Measurements from ENCODE around the gene CARD10. TPM values are rescaled to one million over a fixed set of nuclear protein-coding genes. Genes with fewer than 3 reads are reported as not detected.
A peak's percentile ranks its signal among the peaks of the same experiment; 100 is the strongest.

The CARD10 gene
- polyA plus RNA-seq, 1 of the 3 experiments (the other 2 are of a cell fraction) = 14.5 TPM

DNA sequence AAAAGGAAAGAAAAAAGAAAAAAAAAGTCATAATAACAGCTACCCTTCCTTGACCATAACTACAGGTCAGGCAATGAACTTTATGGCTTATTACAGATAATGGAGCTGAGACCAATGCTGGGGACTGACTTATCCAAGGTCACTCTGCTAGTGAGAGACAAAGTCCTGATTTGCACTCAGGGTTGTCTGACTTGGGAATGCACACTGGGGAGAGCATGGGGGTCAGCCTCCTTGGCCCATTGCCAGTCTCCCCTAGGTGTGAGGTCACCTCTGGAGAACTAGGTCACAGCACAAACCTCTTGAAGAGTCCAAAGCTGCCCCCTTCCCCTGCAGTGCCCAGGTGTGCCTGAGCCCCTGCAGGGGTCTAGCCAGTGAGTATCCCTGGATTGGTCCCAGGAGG is 35.8 kb upstream of the CARD10 start:
- POLR2A ChIA-PET = no interaction called here
- H3F3A ChIP-seq (replicated peaks; ENCODE audit: insufficient read depth) = peaks cover 16% of the 10 kb centered on the region
- H3K36me3 ChIP-seq (replicated peaks in 1 of 2; ENCODE audit: control insufficient read depth in 1 of 2, insufficient read depth in 2 of 2, low read length in 1 of 2) = no peaks in the 10 kb centered on the region
- no peak overlapping the region for H3K27ac ChIP-seq (ENCODE audit: low read depth in 2 of 2, low read length in 1 of 2)
- H3K9me2 ChIP-seq = no peaks in the 10 kb centered on the region
- no peak overlapping the region for H3K4me3 ChIP-seq (ENCODE audit: low read depth in 2 of 2, low read length in 1 of 2)
- H3K4me1 ChIP-seq (ENCODE audit: control insufficient read depth in 1 of 2, insufficient read depth in 2 of 2, low read depth in 1 of 2, low read length in 1 of 2) = no peaks in the 10 kb centered on the region; a peak in 1 of 4 replicates
- no peaks in the 10 kb centered on the region for H3K27me3 ChIP-seq (ENCODE audit: insufficient read depth)
- no peaks in the 10 kb centered on the region for H3K79me2 ChIP-seq (ENCODE audit: insufficient read depth)
- DNase-seq = peak; percentile 16
- H3K9me3 ChIP-seq = no peaks in the 10 kb centered on the region
- H2AFZ ChIP-seq (ENCODE audit: low read depth) = no peak overlapping the region
- TF ChIP-seq TAF1 (IDR thresholded peaks at IDR 0.05; ENCODE audit: borderline replicate concordance, low read depth, low read length) (no peak), YY1 (IDR thresholded peaks at IDR 0.05; ENCODE audit: low read depth) (no peak), SIN3A (IDR thresholded peaks at IDR 0.05; ENCODE audit: borderline replicate concordance, low read depth, low read length) (no peak), TCF12 (IDR thresholded peaks at IDR 0.05) (no peak)
- H3K9ac ChIP-seq = no peak overlapping the region
- no peak overlapping the region for H3K4me2 ChIP-seq
- CTCF ChIA-PET = interaction anchor here (0.8 to 1.3 kb wide), 3 partner anchors 15 to 52 kb away, joined by 3 to 5 read pairs (median 4); no protein-coding TSS in a partner anchor
- no peaks in the 10 kb centered on the region for H4K20me1 ChIP-seq (ENCODE audit: insufficient read depth)

DNA sequence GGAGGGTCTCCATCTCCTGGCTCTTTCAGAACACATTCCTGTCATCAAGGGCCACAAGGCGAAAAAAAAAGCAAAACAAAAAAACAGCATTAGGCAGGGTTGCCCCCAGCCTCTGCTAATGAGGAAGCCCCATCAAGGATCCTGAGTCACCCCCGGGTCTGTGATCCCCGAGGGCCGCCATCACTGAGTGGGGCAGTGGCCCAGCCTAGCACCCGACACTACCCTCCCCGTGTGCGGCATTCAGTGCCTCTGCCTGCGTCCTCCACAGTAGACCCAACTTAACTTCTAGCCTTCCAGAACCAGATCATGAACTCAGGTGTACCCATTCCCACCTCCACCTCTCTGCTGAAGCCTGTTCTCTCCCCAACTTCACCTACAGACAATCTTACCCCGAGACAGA is 34.5 kb upstream of the CARD10 start:
- WGBS (ENCODE audit: low lambda C conversion rate) = 90% methylated on average over 9 of the region's 9 CpGs
- CTCF ChIA-PET = interaction anchor here (0.7 to 1.3 kb wide), 3 partner anchors 15 to 252 kb away, joined by 4 to 5 read pairs (median 5); no protein-coding TSS in a partner anchor
- POLR2A ChIA-PET = no interaction called here

More for the DNA sequence above, 34.5 kb upstream of the CARD10 start:
- Histone ChIP-seq H3K9ac (no peak overlapping the region), H3K4me1 (ENCODE audit: control insufficient read depth in 1 of 2, insufficient read depth in 2 of 2, low read depth in 1 of 2, low read length in 1 of 2) (no peaks in the 10 kb centered on the region; a peak in 1 of 4 replicates), H3K27me3 (ENCODE audit: insufficient read depth) (no peaks in the 10 kb centered on the region), H3K27ac (ENCODE audit: low read depth in 2 of 2, low read length in 1 of 2) (no peak overlapping the region), H3K4me2 (no peak overlapping the region), H3K79me2 (ENCODE audit: insufficient read depth) (no peaks in the 10 kb centered on the region), H3F3A (replicated peaks; ENCODE audit: insufficient read depth) (peaks cover 8% of the 10 kb centered on the region), H2AFZ (ENCODE audit: low read depth) (no peak overlapping the region), H3K36me3 (replicated peaks in 1 of 2; ENCODE audit: control insufficient read depth in 1 of 2, insufficient read depth in 2 of 2, low read length in 1 of 2) (no peaks in the 10 kb centered on the region), H3K9me2 (no peaks in the 10 kb centered on the region), H4K20me1 (ENCODE audit: insufficient read depth) (no peaks in the 10 kb centered on the region), H3K9me3 (no peaks in the 10 kb centered on the region), H3K4me3 (ENCODE audit: low read depth in 2 of 2, low read length in 1 of 2) (no peak overlapping the region)
- peak; percentile 12 for DNase-seq
- no peak for TF ChIP-seq GABPA (IDR thresholded peaks at IDR 0.05; ENCODE audit: low read depth)
- TF ChIP-seq ELF1 (IDR thresholded peaks at IDR 0.05) = no peak
- TF ChIP-seq, protein P1, sequence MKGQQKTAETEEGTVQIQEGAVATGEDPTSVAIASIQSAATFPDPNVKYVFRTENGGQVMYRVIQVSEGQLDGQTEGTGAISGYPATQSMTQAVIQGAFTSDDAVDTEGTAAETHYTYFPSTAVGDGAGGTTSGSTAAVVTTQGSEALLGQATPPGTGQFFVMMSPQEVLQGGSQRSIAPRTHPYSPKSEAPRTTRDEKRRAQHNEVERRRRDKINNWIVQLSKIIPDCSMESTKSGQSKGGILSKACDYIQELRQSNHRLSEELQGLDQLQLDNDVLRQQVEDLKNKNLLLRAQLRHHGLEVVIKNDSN (IDR thresholded peaks at IDR 0.05; ENCODE audit: borderline replicate concordance, low read depth) = no peak
- no peak for TF ChIP-seq NRF1 (IDR thresholded peaks at IDR 0.05; ENCODE audit: low read depth, low read length)
- TF ChIP-seq, protein P2, sequence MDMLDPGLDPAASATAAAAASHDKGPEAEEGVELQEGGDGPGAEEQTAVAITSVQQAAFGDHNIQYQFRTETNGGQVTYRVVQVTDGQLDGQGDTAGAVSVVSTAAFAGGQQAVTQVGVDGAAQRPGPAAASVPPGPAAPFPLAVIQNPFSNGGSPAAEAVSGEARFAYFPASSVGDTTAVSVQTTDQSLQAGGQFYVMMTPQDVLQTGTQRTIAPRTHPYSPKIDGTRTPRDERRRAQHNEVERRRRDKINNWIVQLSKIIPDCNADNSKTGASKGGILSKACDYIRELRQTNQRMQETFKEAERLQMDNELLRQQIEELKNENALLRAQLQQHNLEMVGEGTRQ (IDR thresholded peaks at IDR 0.05; ENCODE audit: borderline replicate concordance, low read depth, low read length) = no peak
- TF ChIP-seq RFX5 (IDR thresholded peaks at IDR 0.05; ENCODE audit: low read length) = no peak
- TF ChIP-seq, protein P3, sequence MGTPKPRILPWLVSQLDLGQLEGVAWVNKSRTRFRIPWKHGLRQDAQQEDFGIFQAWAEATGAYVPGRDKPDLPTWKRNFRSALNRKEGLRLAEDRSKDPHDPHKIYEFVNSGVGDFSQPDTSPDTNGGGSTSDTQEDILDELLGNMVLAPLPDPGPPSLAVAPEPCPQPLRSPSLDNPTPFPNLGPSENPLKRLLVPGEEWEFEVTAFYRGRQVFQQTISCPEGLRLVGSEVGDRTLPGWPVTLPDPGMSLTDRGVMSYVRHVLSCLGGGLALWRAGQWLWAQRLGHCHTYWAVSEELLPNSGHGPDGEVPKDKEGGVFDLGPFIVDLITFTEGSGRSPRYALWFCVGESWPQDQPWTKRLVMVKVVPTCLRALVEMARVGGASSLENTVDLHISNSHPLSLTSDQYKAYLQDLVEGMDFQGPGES (IDR thresholded peaks at IDR 0.05; ENCODE audit: low read depth, low read length) = no peak
- TF ChIP-seq, protein P4, sequence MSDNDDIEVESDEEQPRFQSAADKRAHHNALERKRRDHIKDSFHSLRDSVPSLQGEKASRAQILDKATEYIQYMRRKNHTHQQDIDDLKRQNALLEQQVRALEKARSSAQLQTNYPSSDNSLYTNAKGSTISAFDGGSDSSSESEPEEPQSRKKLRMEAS (IDR thresholded peaks at IDR 0.05; ENCODE audit: low read depth) = no peak
- no peak for TF ChIP-seq SIN3A (IDR thresholded peaks at IDR 0.05; ENCODE audit: borderline replicate concordance, low read depth, low read length)
- TF ChIP-seq GATA2 (CRISPR knock-in tag; IDR thresholded peaks at IDR 0.05) = no peak
- TF ChIP-seq YY1 (IDR thresholded peaks at IDR 0.05; ENCODE audit: low read depth) = no peak
- no peak for TF ChIP-seq RCOR1 (IDR thresholded peaks at IDR 0.05; ENCODE audit: low read length)
- TF ChIP-seq, protein P5, sequence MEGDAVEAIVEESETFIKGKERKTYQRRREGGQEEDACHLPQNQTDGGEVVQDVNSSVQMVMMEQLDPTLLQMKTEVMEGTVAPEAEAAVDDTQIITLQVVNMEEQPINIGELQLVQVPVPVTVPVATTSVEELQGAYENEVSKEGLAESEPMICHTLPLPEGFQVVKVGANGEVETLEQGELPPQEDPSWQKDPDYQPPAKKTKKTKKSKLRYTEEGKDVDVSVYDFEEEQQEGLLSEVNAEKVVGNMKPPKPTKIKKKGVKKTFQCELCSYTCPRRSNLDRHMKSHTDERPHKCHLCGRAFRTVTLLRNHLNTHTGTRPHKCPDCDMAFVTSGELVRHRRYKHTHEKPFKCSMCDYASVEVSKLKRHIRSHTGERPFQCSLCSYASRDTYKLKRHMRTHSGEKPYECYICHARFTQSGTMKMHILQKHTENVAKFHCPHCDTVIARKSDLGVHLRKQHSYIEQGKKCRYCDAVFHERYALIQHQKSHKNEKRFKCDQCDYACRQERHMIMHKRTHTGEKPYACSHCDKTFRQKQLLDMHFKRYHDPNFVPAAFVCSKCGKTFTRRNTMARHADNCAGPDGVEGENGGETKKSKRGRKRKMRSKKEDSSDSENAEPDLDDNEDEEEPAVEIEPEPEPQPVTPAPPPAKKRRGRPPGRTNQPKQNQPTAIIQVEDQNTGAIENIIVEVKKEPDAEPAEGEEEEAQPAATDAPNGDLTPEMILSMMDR (IDR thresholded peaks at IDR 0.05) = no peak
- TF ChIP-seq FOXM1 (IDR thresholded peaks at IDR 0.05; ENCODE audit: low read depth) = no peak

All from SK-N-SH (cell line).